Common myeloid progenitor, CD34-positive (primary cell): Measurements from ENCODE around the gene RBM47.

ENCODE experiments used
- CTCF ChIA-PET: fragments of 350-600 bp; sonication (Branson Sonifier 250); formaldehyde crosslinking; loops from one replicate; lab custom pipeline; 2021; ENCODE audit warnings: antibody characterized with exemption; lab: Charles Lee
- POLR2A ChIA-PET: fragments of 350-600 bp; sonication (Branson Sonifier 250); formaldehyde crosslinking; loops from one replicate; lab custom pipeline; 2021; ENCODE audit warnings: antibody characterized with exemption; lab: Charles Lee
- DNase-seq, 3 donors: peaks; one replicate each; pipeline versions ENCODE4 v3.0.0 to v3.0.0-alpha.2; 2013
- H3K27ac ChIP-seq, 2 experiments: 1 replicate in 1 of 2; 2 replicates in 1 of 2; pipeline ENCODE4 v1.7.0; 2013; ENCODE audit warnings: inconsistent platforms in 2 of 2, low read length in 2 of 2, mild to moderate bottlenecking in 2 of 2, low read depth in 1 of 2, moderate library complexity in 1 of 2; ENCODE audit not compliant: severe bottlenecking in 2 of 2, insufficient read depth in 1 of 2, poor library complexity in 1 of 2
- H3K27me3 ChIP-seq, 5 experiments: replicated peaks in 2 of 5; 1 replicate in 3 of 5; 2 replicates in 2 of 5; pipeline versions ENCODE4 v1.6.1 to v1.7.0; 2013; ENCODE audit warnings: low read length in 4 of 5, mild to moderate bottlenecking in 2 of 5, moderate library complexity in 2 of 5, inconsistent platforms in 1 of 5; ENCODE audit not compliant: insufficient read depth in 5 of 5, control insufficient read depth in 4 of 5
- H3K36me3 ChIP-seq, 4 experiments: 1 replicate in 2 of 4; 2 replicates in 2 of 4; pipeline versions ENCODE4 v1.6.1 to v1.7.0; 2013; ENCODE audit warnings: low read length in 3 of 4, control low read depth in 1 of 4, mild to moderate bottlenecking in 1 of 4; ENCODE audit not compliant: control insufficient read depth in 4 of 4, insufficient read depth in 4 of 4
- H3K4me1 ChIP-seq, 4 experiments: 1 replicate in 3 of 4; 2 replicates in 1 of 4; pipeline versions ENCODE4 v1.6.1 to v1.7.1; 2013; ENCODE audit warnings: low read length in 3 of 4, mild to moderate bottlenecking in 3 of 4, control low read depth in 1 of 4, inconsistent platforms in 1 of 4, moderate library complexity in 1 of 4; ENCODE audit not compliant: control insufficient read depth in 4 of 4, insufficient read depth in 4 of 4; ENCODE audit errors: control extremely low read depth in 1 of 4
- H3K4me3 ChIP-seq, 7 experiments: 1 replicate in 4 of 7; 2 replicates in 3 of 7; pipeline versions ENCODE4 v1.5.1 to v1.7.0; 2013; ENCODE audit warnings: mild to moderate bottlenecking in 7 of 7, low read length in 6 of 7, moderate library complexity in 6 of 7, inconsistent platforms in 2 of 7, low read depth in 2 of 7, control low read depth in 1 of 7; ENCODE audit not compliant: insufficient read depth in 4 of 7, control insufficient read depth in 1 of 7; ENCODE audit errors: extremely low read depth in 1 of 7
- H3K9me3 ChIP-seq, 5 experiments: 1 replicate in 4 of 5; 2 replicates in 1 of 5; pipeline versions ENCODE4 v1.6.1 to v1.7.1; 2013; ENCODE audit warnings: low read length in 4 of 5, mild to moderate bottlenecking in 2 of 5, inconsistent platforms in 1 of 5, low read depth in 1 of 5, moderate library complexity in 1 of 5; ENCODE audit not compliant: control insufficient read depth in 4 of 5, insufficient read depth in 2 of 5; ENCODE audit errors: control extremely low read depth in 1 of 5
- WGBS: methylation state at CpG from one replicate; pipeline ENCODE4 v1.1.5; 2013; ENCODE audit not compliant: insufficient coverage; 5-methylcytosine and 5-hydroxymethylcytosine counted together

The RBM47 gene

DNA sequence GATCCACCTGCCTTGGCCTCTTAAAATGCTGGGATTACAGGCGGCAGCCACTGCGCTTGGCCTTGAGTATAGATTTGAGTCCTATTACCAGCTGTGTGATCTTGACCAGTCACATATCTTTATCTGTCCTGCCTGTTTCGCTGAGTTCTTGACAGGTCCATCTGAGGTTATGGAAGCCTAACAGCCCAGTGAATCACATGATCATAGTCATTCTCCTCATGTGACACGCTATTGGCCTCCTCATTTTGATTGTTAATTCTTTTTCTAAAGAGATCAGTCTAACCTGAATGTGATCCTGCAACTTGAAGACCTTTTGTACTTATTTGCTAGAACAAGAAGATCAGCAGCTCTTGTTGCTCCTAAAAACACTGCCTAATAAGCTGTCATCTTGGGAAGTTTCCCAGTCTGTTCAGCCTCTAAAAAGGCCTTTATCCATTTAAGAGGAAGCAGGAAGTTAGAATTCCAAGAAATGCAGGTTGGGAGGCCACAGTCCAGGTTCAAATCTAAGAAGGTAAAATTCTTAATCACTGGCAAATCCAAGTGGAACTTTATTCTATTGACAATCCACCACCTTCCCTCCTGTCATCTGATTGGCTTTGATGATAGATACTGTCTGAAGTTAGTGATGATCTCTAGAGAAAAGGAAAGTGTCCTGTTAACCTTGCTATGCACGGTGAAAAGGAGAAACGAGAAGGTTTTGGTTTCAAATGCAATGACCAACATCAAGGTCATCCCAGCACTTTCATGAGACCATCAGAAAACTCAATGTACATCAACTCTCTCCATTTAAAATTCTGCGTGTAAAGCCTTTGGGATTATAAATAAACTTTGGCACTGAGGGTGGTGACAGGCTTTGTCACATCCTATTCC lies 207.6 kb downstream of the RBM47 start:
- CTCF ChIA-PET, result no interaction called here
- Histone ChIP-seq H3K4me1 (peaks cover 0 to 4% (median 0%) of the 10 kb centered on the region in 4 experiments), H3K27me3 (no peaks in the 10 kb centered on the region), H3K36me3 (no peaks in the 10 kb centered on the region), H3K4me3 (no peak overlapping the region), H3K27ac (no peak overlapping the region), H3K9me3 (peaks cover 0 to 4% (median 0%) of the 10 kb centered on the region in 5 experiments)
- POLR2A ChIA-PET, result no interaction called here
- 100% methylated on average over 3 of the region's 7 CpGs for WGBS
- DNase-seq, result no peak

DNA sequence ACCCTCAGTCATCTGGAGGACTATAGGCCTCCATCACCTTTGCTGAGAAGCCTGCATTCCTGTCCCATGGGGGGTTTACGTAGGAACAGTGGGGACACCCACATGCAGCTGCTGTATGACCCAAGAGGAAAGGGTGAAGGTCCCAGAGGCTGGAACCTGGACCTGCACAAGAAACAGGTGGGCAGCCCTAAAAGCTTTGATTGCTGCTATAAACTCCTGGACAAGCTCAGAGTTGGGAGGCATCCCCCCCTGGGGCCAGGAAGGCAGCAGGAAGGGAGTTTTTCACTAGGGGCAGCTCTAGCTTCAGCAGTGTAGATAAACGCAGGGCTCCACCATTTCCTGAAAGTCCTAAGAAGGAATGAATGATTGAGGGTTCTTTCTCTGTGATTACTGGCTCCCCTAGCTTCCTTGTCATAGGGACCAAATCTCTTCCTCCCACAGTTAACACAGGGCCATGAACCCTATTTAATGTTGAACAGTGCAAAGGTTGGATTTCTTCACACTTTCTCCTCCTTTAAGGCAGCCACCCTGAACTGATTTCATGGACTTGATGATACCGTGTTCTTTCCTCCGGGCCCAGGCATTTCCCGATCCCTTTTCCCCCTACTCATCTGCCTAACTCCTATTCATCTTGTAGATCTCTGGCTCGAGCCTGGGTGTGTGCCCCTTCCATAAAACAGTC lies 210.3 kb downstream of the RBM47 start:
- H3K36me3 ChIP-seq, result no peaks in the 10 kb centered on the region

DNA sequence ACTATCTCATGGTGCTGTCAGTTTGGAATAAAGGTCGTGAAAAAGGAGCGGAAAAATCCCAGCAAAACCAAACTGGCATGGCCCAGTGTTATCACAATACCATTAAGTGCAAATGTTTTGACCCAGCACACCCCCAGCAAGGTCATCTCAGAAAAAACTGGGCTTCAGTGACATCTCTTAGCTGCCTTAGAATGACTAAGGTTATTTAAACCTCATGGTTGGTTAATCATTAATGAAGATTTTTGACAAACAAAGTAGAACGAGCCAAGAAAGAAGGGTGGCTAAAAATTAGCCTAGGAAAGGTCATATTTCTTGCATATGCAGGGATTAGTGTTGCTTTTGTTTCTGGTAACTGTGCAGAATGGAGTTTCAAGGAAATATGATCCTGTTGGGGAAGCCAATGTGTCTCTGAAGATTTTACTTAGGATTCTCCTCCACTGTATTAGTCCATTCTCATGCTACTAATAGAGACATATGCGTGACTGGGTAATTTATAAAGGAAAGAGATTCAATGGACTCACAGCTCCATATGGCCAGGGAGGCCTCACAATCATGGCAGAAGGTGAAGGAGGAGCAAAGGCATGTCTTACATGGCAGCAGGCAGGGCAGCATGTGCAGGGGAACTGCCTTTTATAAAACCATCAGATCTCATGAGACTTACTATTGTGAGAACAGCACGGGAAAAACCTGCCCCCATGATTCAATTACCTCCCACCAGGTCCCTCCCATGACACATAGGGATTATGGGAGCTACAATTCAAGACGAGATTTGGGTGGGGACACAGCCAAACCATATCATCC lies 211.0 kb downstream of the RBM47 start:
- CTCF ChIA-PET, result interaction anchor here (1.4 kb wide), 1 partner anchor 9 kb away, joined by 3 read pairs; no protein-coding TSS in a partner anchor
- no peak for DNase-seq
- POLR2A ChIA-PET, result no interaction called here

More for the DNA sequence above, 210.3 kb downstream of the RBM47 start:
- WGBS, result 87% methylated on average over 4 of the region's 6 CpGs
- no peaks in the 10 kb centered on the region for H3K27me3 ChIP-seq
- CTCF ChIA-PET, result interaction anchor here (1.4 kb wide), 1 partner anchor 8 kb away, joined by 3 read pairs; no protein-coding TSS in a partner anchor
- peaks cover 0 to 4% (median 0%) of the 10 kb centered on the region in 5 experiments for H3K9me3 ChIP-seq
- H3K27ac ChIP-seq, result no peak overlapping the region
- H3K4me3 ChIP-seq, result no peak overlapping the region
- DNase-seq, result no peak
- H3K4me1 ChIP-seq, result no peaks in the 10 kb centered on the region
- POLR2A ChIA-PET, result no interaction called here

DNA sequence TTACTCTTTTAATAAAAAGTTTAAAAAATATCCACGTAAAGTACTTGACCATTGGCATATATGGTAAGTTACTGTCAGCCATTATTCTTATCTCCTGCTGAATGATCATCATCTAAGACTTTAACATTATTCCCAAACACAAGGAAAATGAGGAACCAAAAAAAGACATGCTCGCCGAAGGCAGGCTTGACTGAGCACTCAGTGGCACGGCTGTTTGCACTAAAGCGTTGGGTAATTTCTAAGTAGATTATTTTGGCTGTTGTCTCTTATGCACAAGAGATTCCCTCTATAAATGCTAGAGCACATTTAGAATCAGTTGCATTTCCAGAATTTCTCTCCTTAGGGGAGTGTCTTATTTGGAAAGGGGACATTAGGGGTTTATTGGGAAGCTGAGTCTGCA lies 211.7 kb downstream of the RBM47 start:
- CTCF ChIA-PET, result no interaction called here

More for the DNA sequence above, 211.0 kb downstream of the RBM47 start:
- no peak overlapping the region for H3K4me3 ChIP-seq
- no peak overlapping the region for H3K27ac ChIP-seq
- H3K27me3 ChIP-seq, result no peaks in the 10 kb centered on the region
- H3K36me3 ChIP-seq, result no peaks in the 10 kb centered on the region
- 81% methylated on average over 3 of the region's 6 CpGs for WGBS
- H3K4me1 ChIP-seq, result no peaks in the 10 kb centered on the region
- peaks cover 0 to 4% (median 0%) of the 10 kb centered on the region in 5 experiments for H3K9me3 ChIP-seq

DNA sequence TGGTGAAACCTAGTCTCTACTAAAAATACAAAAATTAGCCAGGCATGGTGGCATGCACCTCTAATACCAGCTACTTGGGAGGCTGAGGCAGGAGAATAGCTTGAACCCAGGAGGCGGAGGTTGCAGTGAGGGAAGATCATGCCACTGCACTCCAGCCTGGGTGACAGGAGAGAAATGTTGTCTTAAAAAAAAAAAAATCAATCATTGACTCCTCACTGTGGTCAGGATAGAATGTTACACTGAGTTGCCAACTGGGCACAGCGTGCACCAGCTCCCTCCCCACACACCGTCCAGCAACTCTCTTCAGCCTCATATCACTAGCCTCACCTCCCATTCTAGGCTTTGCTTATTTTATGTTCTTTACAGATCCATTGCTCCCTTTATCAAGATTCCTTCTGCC lies 215.0 kb downstream of the RBM47 start:
- 100% methylated on average over 2 of the region's 3 CpGs for WGBS
- peaks cover 0 to 4% (median 0%) of the 10 kb centered on the region in 5 experiments for H3K9me3 ChIP-seq
- H3K4me3 ChIP-seq, result no peak overlapping the region
- no peaks in the 10 kb centered on the region for H3K27me3 ChIP-seq
- H3K4me1 ChIP-seq, result no peaks in the 10 kb centered on the region
- ChIA-PET CTCF (no interaction called here), POLR2A (interaction anchor here (0.6 kb wide), 1 partner anchor 20 kb away, joined by 3 read pairs; no protein-coding TSS in a partner anchor)
- DNase-seq, result no peak
- H3K36me3 ChIP-seq, result no peaks in the 10 kb centered on the region
- H3K27ac ChIP-seq, result no peak overlapping the region

More for the DNA sequence above, 211.7 kb downstream of the RBM47 start:
- POLR2A ChIA-PET, result no interaction called here
- peaks cover 0 to 4% (median 0%) of the 10 kb centered on the region in 5 experiments for H3K9me3 ChIP-seq
- no peak overlapping the region for H3K27ac ChIP-seq
- no peaks in the 10 kb centered on the region for H3K36me3 ChIP-seq
- DNase-seq, result no peak
- no peaks in the 10 kb centered on the region for H3K27me3 ChIP-seq
- no CpG with 5 or more reads among the region's 5 CpGs for WGBS
- H3K4me3 ChIP-seq, result no peak overlapping the region
- H3K4me1 ChIP-seq, result no peaks in the 10 kb centered on the region

DNA sequence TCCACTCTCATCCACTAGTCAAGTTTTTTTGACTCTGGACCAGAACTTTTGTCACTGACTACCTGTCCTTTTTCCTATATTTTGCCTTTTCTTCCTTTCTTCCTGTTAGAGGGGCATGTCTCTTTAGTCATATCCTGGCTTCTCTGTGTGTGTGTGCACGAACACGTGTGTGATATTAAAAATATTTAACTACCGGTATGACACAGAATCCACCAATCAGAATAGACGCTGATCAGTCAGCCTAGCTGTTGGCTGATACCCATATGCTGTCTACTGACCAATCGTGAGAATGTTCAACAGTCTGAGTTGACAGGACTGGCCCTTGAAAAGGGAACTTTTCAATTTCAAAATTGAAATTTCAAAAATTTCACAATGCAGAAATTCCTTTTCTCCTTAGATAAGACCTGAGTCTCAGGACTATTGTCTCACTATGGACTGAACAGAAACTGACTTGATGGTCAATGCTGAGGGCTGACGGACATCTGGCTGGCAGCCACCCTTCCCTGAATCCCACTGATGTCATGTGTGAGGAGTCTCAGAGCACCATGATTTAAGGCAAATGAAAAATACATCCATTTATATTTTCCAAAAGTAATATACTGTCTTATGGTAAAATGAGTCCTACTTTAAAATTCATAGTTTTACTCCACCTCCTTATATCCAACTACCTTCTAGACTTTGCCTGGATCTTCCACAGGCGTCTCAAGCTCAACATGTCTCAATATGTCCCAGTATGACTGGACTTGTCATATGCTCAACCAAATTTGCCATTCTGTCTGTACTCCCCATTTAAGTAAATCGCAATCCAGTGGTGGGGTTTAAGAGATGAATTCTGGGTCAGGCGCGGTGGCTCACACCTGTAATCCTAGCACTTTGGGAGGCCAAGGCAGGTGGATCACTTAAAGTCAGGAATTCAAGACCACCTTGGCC lies 216.5 kb downstream of the RBM47 start:
- Histone ChIP-seq H3K27ac (no peak overlapping the region), H3K9me3 (no peaks in the 10 kb centered on the region), H3K4me3 (no peak overlapping the region), H3K27me3 (no peaks in the 10 kb centered on the region), H3K36me3 (no peaks in the 10 kb centered on the region), H3K4me1 (no peaks in the 10 kb centered on the region)
- CTCF ChIA-PET, result no interaction called here
- POLR2A ChIA-PET, result no interaction called here
- 86% methylated on average over 7 of the region's 10 CpGs for WGBS
- DNase-seq, result no peak
